ENCODE data around the gene MRPS5. TPM values are rescaled to one million over a fixed set of nuclear protein-coding genes. Genes with fewer than 3 reads are reported as not detected.
A peak's percentile ranks its signal among the peaks of the same experiment; 100 is the strongest.

The MRPS5 gene
- total RNA-seq, 1 donor from 2014 or later: 47.6 TPM

GRCh38 chr2:95122197-95122551 is 566 bp upstream of the MRPS5 start:
- H3K27ac Mint-ChIP-seq: peak overlapping the region; percentile 93
- no peak for TF ChIP-seq CTCF (IDR thresholded peaks at IDR 0.05; ENCODE audit: unreplicated experiment)
- no peaks in the 10 kb centered on the region for H3K9me3 Mint-ChIP-seq
- H3K36me3 Mint-ChIP-seq: peaks cover 3% of the 10 kb centered on the region
- H3K27me3 Mint-ChIP-seq (ENCODE audit: low read depth): peaks cover 2% of the 10 kb centered on the region
- no peak for DNase-seq (ENCODE audit: low spot score in 2 of 2, unreplicated experiment in 2 of 2)
- H3K4me1 Mint-ChIP-seq: peaks cover 29% of the 10 kb centered on the region
- peak overlapping the region; percentile 97 for H3K4me3 Mint-ChIP-seq

- no peak for TF ChIP-seq CTCF (IDR thresholded peaks at IDR 0.05; ENCODE audit: unreplicated experiment)
- Mint-ChIP-seq H3K27ac (peak overlapping the region; percentile 92), H3K9me3 (no peaks in the 10 kb centered on the region)
These were observed 558 bp downstream of the MRPS5 start for GRCh38 chr2:95121093-95121406.

DNA sequence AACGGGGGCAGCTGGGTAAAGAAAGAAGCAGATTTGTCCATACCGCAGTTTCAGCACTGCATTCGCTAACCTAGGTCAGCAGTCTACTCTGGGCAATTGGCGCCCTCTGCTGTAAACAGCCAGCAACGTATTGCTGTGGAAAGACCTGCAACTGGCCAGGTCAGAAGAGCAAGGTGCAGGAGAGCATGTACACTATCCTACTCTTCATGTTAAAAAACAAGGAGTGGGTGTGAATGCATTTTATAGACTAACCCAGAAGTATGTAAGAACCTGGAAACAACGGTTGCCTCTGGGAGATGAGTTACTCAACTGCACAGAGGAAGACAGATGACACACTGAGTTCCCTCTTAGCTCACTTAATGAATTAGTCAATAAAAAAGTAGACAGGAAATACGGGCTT is 6.2 kb downstream of the MRPS5 start:
- Mint-ChIP-seq H3K4me1 (peaks cover 19% of the 10 kb centered on the region), H3K36me3 (peaks cover 18% of the 10 kb centered on the region)

More at GRCh38 chr2:95121093-95121406, 558 bp downstream of the MRPS5 start:
- peaks cover 4% of the 10 kb centered on the region for H3K36me3 Mint-ChIP-seq
- H3K4me3 Mint-ChIP-seq: peak overlapping the region; percentile 97
- peaks cover 29% of the 10 kb centered on the region for H3K4me1 Mint-ChIP-seq
- DNase-seq (ENCODE audit: low spot score in 2 of 2, unreplicated experiment in 2 of 2): no peak
- peaks cover 2% of the 10 kb centered on the region for H3K27me3 Mint-ChIP-seq (ENCODE audit: low read depth)

GRCh38 chr2:95113464-95113863 is 8.1 kb downstream of the MRPS5 start:
- TF ChIP-seq CTCF (IDR thresholded peaks at IDR 0.05; ENCODE audit: unreplicated experiment): no peak
- H3K4me1 Mint-ChIP-seq: peaks cover 5% of the 10 kb centered on the region
- no peaks in the 10 kb centered on the region for H3K9me3 Mint-ChIP-seq
- no peak overlapping the region for H3K4me3 Mint-ChIP-seq
- no peaks in the 10 kb centered on the region for H3K27me3 Mint-ChIP-seq (ENCODE audit: low read depth)
- DNase-seq (ENCODE audit: low spot score in 2 of 2, unreplicated experiment in 2 of 2): no peak
- no peak overlapping the region for H3K27ac Mint-ChIP-seq
- H3K36me3 Mint-ChIP-seq: peaks cover 25% of the 10 kb centered on the region

More for the DNA sequence above, 6.2 kb downstream of the MRPS5 start:
- TF ChIP-seq CTCF (IDR thresholded peaks at IDR 0.05; ENCODE audit: unreplicated experiment): peak; percentile 25
- no peak overlapping the region for H3K27ac Mint-ChIP-seq
- no peaks in the 10 kb centered on the region for H3K9me3 Mint-ChIP-seq
- DNase-seq (ENCODE audit: low spot score in 2 of 2, unreplicated experiment in 2 of 2): peak; percentile 32 to 58
- H3K27me3 Mint-ChIP-seq (ENCODE audit: low read depth): no peaks in the 10 kb centered on the region
- no peak overlapping the region for H3K4me3 Mint-ChIP-seq

GRCh38 chr2:95110395-95110794 is 11.2 kb downstream of the MRPS5 start:
- no peaks in the 10 kb centered on the region for H3K9me3 Mint-ChIP-seq
- no peak for DNase-seq (ENCODE audit: low spot score in 2 of 2, unreplicated experiment in 2 of 2)
- H3K4me1 Mint-ChIP-seq: no peaks in the 10 kb centered on the region
- H3K27ac Mint-ChIP-seq: no peak overlapping the region
- H3K36me3 Mint-ChIP-seq: peaks cover 33% of the 10 kb centered on the region
- TF ChIP-seq CTCF (IDR thresholded peaks at IDR 0.05; ENCODE audit: unreplicated experiment): no peak
- no peak overlapping the region for H3K4me3 Mint-ChIP-seq
- no peaks in the 10 kb centered on the region for H3K27me3 Mint-ChIP-seq (ENCODE audit: low read depth)

DNA sequence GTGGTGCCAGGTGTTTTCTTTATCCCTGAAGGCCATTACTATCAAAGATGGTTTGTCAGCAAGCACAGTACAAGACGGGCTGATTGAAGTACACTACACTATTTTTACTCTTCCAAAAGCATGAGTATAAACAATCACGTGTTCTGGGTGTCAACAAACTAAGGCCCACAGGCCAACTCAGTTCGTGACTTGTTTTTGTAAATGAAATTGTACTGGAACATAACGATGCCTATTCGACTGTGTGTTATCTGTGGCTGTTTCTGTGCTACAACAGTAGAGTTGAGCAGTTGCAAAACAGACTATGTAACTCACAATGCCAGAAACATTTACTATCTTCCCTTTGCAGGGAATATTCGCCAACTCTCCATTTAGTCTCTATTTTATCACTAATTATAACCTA is 12.3 kb downstream of the MRPS5 start:
- H3K27me3 Mint-ChIP-seq (ENCODE audit: low read depth): no peaks in the 10 kb centered on the region
- no peak overlapping the region for H3K4me3 Mint-ChIP-seq
- H3K4me1 Mint-ChIP-seq: no peaks in the 10 kb centered on the region
- DNase-seq (ENCODE audit: low spot score in 2 of 2, unreplicated experiment in 2 of 2): no peak
- no peaks in the 10 kb centered on the region for H3K9me3 Mint-ChIP-seq
- TF ChIP-seq CTCF (IDR thresholded peaks at IDR 0.05; ENCODE audit: unreplicated experiment): no peak
- no peak overlapping the region for H3K27ac Mint-ChIP-seq
- H3K36me3 Mint-ChIP-seq: peaks cover 30% of the 10 kb centered on the region
